HG02840 (cell line): ENCODE results near the gene GMEB2.
"Not testable (repeated sequence)": the region's sequence is repeated elsewhere in the genome, so short reads cannot be mapped to it uniquely, and the experiment has no call there.

Source experiments
- ATAC-seq: cut with Tn5 transposase; IDR thresholded peaks from one replicate; pipeline ENCODE4 v1.9.1; 2021; ENCODE audit warnings: mild to moderate bottlenecking, moderate library complexity, moderate number of reproducible peaks; ENCODE audit not compliant: unreplicated experiment, low FRiP score

Gene GMEB2

GRCh38 chr20:63657937-63658748, 31.2 kb upstream of the GMEB2 start, which contains the start of gene RTEL1:
Gene RTEL1, plus strand, starts transcription at chr20:63658312. Its CDS starts 1,091 bp downstream, at chr20:63659403.
- ATAC-seq = peak; percentile 80

GRCh38 chr20:63657260-63657936, 30.5 kb upstream of the GMEB2 start:
- peak; percentile 6 for ATAC-seq

GRCh38 chr20:63656451-63656850, 29.6 kb upstream of the GMEB2 start:
- no peak for ATAC-seq

GRCh38 chr20:63655249-63655648, 28.3 kb upstream of the GMEB2 start:
- ATAC-seq = no peak

- ATAC-seq = no peak
Observed at GRCh38 chr20:63653974-63654668, 27.2 kb upstream of the GMEB2 start.

DNA sequence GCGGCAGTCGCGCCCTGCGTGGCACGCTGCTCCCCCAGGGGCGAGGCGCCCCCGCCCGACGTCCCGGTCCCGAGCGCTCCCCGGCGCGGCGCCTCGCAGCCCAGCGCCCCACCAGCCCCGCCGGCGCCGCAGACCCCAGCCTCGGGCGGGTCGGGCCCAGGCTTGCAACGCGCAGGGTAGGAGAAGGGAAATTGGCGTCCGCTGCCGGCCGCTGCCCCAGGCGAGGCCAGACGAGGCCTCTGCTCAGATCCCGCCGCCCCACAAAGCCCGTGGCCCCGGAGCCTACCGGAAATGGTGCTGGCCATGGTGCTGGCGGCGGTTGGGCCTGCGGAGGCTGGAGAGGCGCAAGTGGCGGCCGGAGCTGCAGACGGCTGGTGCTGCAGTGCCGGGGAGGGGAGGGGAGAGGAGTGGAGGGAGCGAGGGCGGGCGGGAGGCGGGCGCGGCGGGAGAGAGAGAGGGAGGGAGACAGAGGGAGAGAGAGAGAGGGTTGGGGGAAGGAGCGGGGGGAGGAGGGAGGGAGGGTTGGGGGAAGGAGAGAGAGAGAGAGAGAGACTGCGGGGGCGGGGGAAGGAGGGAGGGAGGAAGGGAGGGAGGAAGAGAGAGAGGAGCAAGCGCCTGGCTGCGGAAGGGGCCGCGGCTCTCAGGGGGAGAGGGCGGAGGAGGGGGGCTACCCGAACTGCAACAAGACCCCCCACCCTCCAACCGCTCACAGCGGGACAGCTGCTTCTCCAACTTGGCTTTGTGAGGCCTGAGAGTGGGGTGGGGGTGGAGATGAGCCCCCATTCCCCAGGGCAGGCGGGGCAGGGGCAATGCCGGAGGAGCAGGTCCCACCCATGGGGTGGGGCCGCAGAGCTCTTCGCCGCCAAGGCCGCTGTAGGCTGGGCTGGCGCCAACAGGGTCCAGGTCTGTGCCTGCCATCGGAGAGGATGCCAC, 26.4 kb upstream of the GMEB2 start, which contains the start of gene STMN3:
STMN3 (minus strand) TSS at position 384 of the 933 bp plus-strand sequence; CDS start at position 305, 79 bp downstream.
- no peak for ATAC-seq

DNA sequence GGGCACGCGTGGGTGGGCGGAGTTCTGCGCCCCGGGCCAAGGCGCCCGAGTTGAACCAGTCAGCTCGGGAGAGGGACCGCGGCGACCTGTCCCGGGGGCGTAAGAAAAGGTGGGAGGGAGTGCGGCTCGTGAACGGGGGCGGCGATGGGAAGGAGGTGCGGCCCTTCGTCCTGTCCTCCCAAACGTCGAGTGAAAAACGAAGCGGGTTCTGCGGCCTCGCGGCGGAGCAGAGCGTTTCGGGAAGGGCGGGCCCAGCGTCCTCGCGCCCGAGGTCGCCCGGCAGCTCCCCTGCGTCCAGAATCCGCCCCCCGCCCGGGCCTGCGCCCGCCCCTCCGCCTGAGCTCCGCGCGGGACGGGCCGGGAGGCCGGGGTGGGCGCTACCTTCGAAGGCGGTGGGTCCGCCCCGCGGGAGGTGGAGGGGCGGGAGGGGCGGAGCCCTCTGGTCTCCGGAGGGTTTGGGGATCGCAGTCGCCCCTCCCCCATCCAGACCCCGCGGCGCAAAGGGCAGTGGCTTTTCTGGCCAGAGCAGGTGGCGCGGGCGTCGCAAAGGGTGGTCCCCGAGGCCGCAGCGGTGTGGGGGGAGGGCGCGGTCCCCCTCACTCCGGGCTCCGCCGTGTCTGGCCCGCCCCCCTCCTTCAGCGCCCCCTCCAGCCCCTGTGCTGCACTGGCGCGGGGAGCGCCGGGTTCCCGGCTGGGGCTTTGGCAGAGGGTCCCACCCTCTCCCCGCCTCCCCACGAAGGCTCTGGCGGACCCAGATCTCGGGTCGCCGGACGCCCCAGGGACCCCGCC, 25.5 kb upstream of the GMEB2 start:
- no peak for ATAC-seq

DNA sequence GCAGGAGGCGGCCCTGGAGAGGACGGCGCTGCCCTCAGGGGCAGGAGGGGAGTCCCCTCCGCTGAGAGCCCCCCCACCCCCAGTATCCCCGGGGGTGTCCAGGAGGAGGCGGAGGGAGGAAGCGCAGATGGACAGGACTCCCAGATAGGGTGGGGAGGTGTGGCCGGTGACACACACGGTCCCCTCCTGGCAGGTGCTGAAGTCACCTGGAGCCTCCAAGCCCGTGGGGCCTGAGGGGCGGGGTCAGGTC, 25.0 kb upstream of the GMEB2 start:
- ATAC-seq = no peak

DNA sequence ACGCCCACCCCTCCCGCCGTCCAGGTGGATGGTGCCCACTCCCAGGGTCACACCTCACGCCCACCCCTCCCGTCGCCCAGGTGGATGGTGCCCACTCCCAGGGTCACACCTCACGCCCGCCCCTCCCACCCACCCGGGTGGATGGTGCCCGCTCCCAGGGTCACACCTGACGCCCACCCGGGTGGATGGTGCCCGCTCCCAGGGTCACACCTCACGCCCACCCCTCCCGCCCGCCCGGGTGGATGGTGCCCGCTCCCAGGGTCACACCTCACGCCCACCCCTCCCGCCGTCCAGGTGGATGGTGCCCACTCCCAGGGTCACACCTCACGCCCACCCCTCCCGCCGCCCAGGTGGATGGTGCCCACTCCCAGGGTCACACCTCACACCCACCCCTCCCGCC, 23.6 kb upstream of the GMEB2 start:
- ATAC-seq = not testable (repeated sequence)

DNA sequence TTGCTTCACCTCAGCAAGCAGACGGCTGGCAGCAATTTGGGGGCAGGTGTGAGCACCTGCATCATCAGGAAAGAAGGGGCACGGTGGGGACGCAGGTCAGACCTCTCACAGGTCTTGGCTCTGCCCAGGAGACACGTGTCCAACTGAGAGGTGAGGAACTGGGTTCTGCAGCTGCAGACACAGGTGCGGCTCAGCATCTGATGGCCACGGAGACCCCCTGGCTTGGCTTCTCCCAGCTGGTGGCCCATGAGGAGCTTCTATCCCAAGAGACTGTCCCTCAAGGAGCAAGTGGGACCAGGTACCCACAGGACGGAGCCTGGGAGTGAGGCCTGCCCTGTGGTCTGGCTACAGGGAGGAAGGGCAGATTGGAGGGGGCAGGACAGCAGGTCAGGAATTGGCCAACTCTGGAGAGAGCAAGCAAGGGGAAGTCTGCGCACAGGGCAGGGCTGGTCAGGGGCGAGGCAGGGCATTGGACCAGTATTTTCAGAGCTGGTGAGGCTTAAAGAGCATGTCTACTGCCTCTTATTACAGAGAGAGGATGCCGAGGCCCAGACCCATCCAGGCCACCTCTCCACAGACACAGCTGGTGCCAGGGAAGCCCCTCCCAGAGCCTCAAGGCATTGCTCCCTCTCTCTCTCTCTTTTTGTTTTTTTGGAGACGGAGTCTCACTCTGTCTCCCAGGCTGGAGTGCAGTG, 22.1 kb upstream of the GMEB2 start:
- no peak for ATAC-seq

GRCh38 chr20:63648190-63648589, 21.3 kb upstream of the GMEB2 start:
- ATAC-seq = no peak

GRCh38 chr20:63645218-63645617, 18.3 kb upstream of the GMEB2 start:
- ATAC-seq = no peak

GRCh38 chr20:63643946-63644345, 17.0 kb upstream of the GMEB2 start:
- no peak for ATAC-seq

DNA sequence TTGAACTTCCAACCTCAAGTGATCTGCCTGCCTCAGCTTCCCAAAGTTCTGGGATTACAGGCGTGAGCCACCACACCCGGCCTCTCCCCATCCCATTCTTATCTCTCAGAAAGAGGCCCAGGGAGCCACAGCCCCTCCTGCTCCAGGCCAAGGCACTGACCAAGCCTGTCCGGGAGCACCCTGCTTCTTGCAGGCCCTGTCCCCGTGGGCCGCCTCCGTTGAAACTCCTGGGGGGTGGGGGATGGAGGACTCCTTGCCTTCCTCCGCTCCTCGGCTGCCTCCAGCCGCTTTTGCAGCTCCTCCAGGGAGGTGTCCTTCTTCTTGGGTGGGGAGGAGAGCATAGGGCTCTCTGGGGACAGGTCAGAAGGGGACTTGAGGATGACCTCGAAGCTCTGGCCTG, 16.6 kb upstream of the GMEB2 start:
- no peak for ATAC-seq

GRCh38 chr20:63642527-63643247, 15.8 kb upstream of the GMEB2 start:
- ATAC-seq = no peak

- ATAC-seq = no peak
Observed at GRCh38 chr20:63641792-63642523, 15.1 kb upstream of the GMEB2 start.

- peak; percentile 38 for ATAC-seq
Observed at GRCh38 chr20:63641146-63641791, 14.4 kb upstream of the GMEB2 start.
